GM23248 (cell line): ENCODE data around the gene SVIP. TPM values are rescaled to one million over a fixed set of nuclear protein-coding genes. Genes with fewer than 3 reads are reported as not detected.

ENCODE experiments used
- DNase-seq: peaks from one replicate; pipeline ENCODE4 v3.0.0-alpha.2; 2015
- H2AFZ ChIP-seq: fragments of 200-600 bp; sonication (generic); 2 replicates; pipeline ENCODE4 v1.6.1; 2016; ENCODE audit warnings: antibody characterized with exemption
- H3F3A ChIP-seq: fragments of 200-600 bp; sonication (generic); 2 replicates; pipeline ENCODE4 v1.6.1; 2016; ENCODE audit warnings: mild to moderate bottlenecking, antibody characterized with exemption, mixed run types; ENCODE audit not compliant: insufficient read depth
- H3K27ac ChIP-seq: fragments of 200-600 bp; sonication (generic); 2 replicates; pipeline ENCODE4 v1.5.1; 2016; ENCODE audit warnings: mild to moderate bottlenecking
- H3K27me3 ChIP-seq: fragments of 200-600 bp; sonication (generic); replicated peaks from 2 replicates; pipeline ENCODE4 v1.6.1; 2016; ENCODE audit warnings: mild to moderate bottlenecking; ENCODE audit not compliant: insufficient read depth
- H3K36me3 ChIP-seq: fragments of 200-600 bp; sonication (generic); 2 replicates; pipeline ENCODE4 v1.6.1; 2016; ENCODE audit warnings: low read depth, mild to moderate bottlenecking
- H3K4me1 ChIP-seq: fragments of 200-600 bp; sonication (generic); 2 replicates; pipeline ENCODE4 v1.6.1; 2016; ENCODE audit warnings: mild to moderate bottlenecking; ENCODE audit not compliant: insufficient read depth
- H3K4me2 ChIP-seq: fragments of 200-600 bp; sonication (generic); one replicate; pipeline ENCODE4 v1.6.1; 2016; ENCODE audit warnings: mild to moderate bottlenecking; ENCODE audit not compliant: unreplicated experiment
- H3K4me3 ChIP-seq: fragments of 200-600 bp; sonication (generic); 2 replicates; pipeline ENCODE4 v1.5.1; 2016; ENCODE audit warnings: mild to moderate bottlenecking
- H3K79me2 ChIP-seq: fragments of 200-600 bp; sonication (generic); 2 replicates; pipeline ENCODE4 v1.6.1; 2016; ENCODE audit warnings: mild to moderate bottlenecking; ENCODE audit not compliant: insufficient read depth
- H3K9ac ChIP-seq: fragments of 200-600 bp; sonication (generic); 2 replicates; pipeline ENCODE4 v1.6.1; 2016; ENCODE audit warnings: mild to moderate bottlenecking
- H3K9me2 ChIP-seq: fragments of 200-600 bp; sonication (generic); 2 replicates; pipeline ENCODE4 v1.6.1; 2016; ENCODE audit warnings: mixed run types, mild to moderate bottlenecking, moderate library complexity; ENCODE audit not compliant: insufficient read depth
- H3K9me3 ChIP-seq: fragments of 200-600 bp; sonication (generic); one replicate; pipeline ENCODE4 v1.6.1; 2017; ENCODE audit warnings: low read depth
- H4K20me1 ChIP-seq: fragments of 200-600 bp; sonication (generic); 2 replicates; pipeline ENCODE4 v1.6.0; 2016; ENCODE audit not compliant: insufficient read depth
- EZH2 ChIP-seq: fragments of 200-600 bp; sonication (generic); IDR thresholded peaks from 2 replicates; pipeline ENCODE4 v1.6.1; 2018; ENCODE audit warnings: antibody characterized with exemption, mild to moderate bottlenecking; ENCODE audit not compliant: insufficient read depth, poor library complexity, severe bottlenecking
- EZH2phosphoT487 ChIP-seq: fragments of 200-600 bp; sonication (generic); IDR thresholded peaks from 2 replicates; pipeline ENCODE4 v1.6.1; 2018; ENCODE audit warnings: antibody characterized with exemption, moderate library complexity, mild to moderate bottlenecking, low read depth; ENCODE audit not compliant: insufficient read depth
- whole genome bisulfite sequencing, 2 experiments: methylation state at CpG; one replicate each; pipeline ENCODE4 v1.1.6; 2015 to 2017; ENCODE audit warnings: low lambda C conversion rate in 2 of 2, low coverage in 1 of 2; ENCODE audit errors: missing lambda C conversion rate in 2 of 2; 5-methylcytosine and 5-hydroxymethylcytosine counted together
- in situ Hi-C: fragments of 300-500 bp; cut with MboI; formaldehyde crosslinking; loops from 2 replicates; pipeline ENCODE4 v1.15.0; 2020
- polyA plus RNA-seq: library from polyadenylated mRNA; unstranded; fragments of >200 nt; fragmentation: Nextera tagmentation; extraction: Ambion mirVana; gene quantifications from 2 replicates; pipeline ENCODE4 v1.2.1, GENCODE V29; 2016
- total RNA-seq: library from RNA; depleted of rRNA; stranded (reverse); fragments of >200 nt; shearing (Covaris generic); gene quantifications from 2 replicates; pipeline ENCODE4 v1.2.3, GENCODE V29; 2014

Gene SVIP
- total and polyA plus RNA-seq, 2 experiments from 2014 or later, result 0.54 to 4.2 TPM

DNA sequence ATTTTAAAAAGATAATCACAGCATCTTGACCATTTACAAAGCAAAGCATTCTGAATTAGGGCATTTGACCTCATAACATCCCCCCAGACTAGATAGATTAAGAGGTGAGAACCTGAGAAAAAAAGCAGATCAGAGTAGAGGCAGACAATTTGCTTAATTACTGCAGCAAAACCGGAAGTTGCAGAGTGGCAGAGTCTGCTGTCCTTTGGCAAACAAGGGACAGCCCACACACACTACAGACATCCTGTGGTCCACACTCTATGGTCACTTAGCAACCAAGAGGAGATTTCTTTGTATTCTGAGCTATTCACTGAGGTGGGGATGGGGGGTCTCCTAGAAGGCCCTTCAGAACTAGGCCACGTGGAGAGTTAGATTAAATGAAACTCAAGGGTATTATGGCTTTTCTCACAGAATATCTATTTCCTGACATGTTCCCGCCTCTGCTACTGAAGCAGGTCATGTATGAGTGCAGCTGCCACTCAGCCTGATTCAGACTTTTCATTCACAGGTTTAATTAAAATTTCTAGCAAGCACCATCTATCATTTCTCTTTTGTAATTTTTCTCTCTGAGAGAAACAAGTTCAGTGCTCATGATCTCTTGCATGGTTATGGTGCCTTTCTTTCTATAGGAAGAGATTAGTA is 48.5 kb downstream of the SVIP start:
- Histone ChIP-seq H3K9ac (no peak overlapping the region), H3K9me2 (no peaks in the 10 kb centered on the region), H3F3A (no peaks in the 10 kb centered on the region), H3K27ac (no peak overlapping the region), H3K9me3 (no peaks in the 10 kb centered on the region), H3K4me2 (no peak overlapping the region), H3K4me1 (no peaks in the 10 kb centered on the region), H3K4me3 (no peak overlapping the region), H3K79me2 (no peaks in the 10 kb centered on the region), H2AFZ (no peak overlapping the region), H4K20me1 (no peaks in the 10 kb centered on the region), H3K27me3 (no peaks in the 10 kb centered on the region), H3K36me3 (no peaks in the 10 kb centered on the region)
- DNase-seq, result no peak
- TF ChIP-seq EZH2phosphoT487, result no peak
- TF ChIP-seq EZH2, result no peak
- in situ Hi-C loops, result loop anchor here (10.0 kb wide), 1 partner anchor 446 kb away; the partner anchor contains the start of gene SLC17A6
- WGBS, 2 experiments, result 46 to 48% methylated on average over 3 of the region's 3 CpGs

DNA sequence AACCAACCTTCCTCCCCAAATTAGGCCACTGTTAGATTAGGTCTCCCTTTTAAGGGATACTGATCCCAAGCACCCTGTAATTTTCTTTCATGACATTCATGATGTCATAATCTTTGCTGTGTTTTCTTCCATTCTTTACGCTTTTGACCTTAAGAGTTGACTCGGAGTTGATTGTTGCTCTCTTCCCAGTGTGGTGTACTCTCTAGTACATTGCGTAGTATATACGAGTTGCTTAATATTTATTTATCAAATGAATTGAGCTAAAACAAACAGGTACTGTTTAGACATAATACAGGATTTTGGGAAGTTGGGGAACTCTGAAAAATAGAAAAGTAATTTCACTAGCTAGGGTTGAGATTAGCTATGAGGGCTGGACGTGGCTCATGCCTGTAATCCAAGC is 49.8 kb downstream of the SVIP start:
- DNase-seq, result no peak

DNA sequence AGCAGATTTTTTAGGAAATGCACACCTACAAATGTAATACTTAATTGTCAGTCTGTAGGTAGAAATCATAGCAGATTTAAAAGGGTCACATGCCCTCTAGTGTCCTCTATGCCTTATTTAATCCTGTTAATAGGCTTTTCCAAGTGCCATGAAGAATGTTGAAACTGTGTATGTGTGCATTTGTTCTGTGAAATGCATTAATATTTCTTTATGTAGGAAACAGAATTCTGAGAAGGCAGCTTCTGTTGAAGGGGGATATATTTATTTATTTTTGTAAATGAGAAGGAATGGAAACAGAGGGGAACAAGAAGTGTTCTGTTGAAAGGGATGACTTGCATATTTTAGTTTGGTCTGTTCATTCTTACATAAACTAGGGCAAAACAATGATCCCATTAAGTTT is 51.0 kb downstream of the SVIP start:
- no peak overlapping the region for H3K4me3 ChIP-seq
- H3K27ac ChIP-seq, result no peak overlapping the region
- no peaks in the 10 kb centered on the region for H3K27me3 ChIP-seq
- H3K36me3 ChIP-seq, result no peaks in the 10 kb centered on the region
- no peaks in the 10 kb centered on the region for H4K20me1 ChIP-seq
- no peaks in the 10 kb centered on the region for H3K79me2 ChIP-seq
- in situ Hi-C loops, result no loop called here
- H3K9me3 ChIP-seq, result no peaks in the 10 kb centered on the region
- no peak overlapping the region for H3K4me2 ChIP-seq
- no peak for DNase-seq
- no peaks in the 10 kb centered on the region for H3K9me2 ChIP-seq
- no peaks in the 10 kb centered on the region for H3F3A ChIP-seq
- no peak for TF ChIP-seq EZH2phosphoT487
- no peak for TF ChIP-seq EZH2
- no peaks in the 10 kb centered on the region for H3K4me1 ChIP-seq
- H2AFZ ChIP-seq, result no peak overlapping the region
- no peak overlapping the region for H3K9ac ChIP-seq

More for the DNA sequence above, 49.8 kb downstream of the SVIP start:
- Histone ChIP-seq H3K9me3 (no peaks in the 10 kb centered on the region), H3K4me1 (no peaks in the 10 kb centered on the region), H3K4me3 (no peak overlapping the region), H3K9ac (no peak overlapping the region), H3K27ac (no peak overlapping the region), H3K4me2 (no peak overlapping the region), H3K9me2 (no peaks in the 10 kb centered on the region), H3K79me2 (no peaks in the 10 kb centered on the region), H3F3A (no peaks in the 10 kb centered on the region), H3K36me3 (no peaks in the 10 kb centered on the region), H3K27me3 (no peaks in the 10 kb centered on the region), H4K20me1 (no peaks in the 10 kb centered on the region), H2AFZ (no peak overlapping the region)
- TF ChIP-seq EZH2phosphoT487 (no peak), EZH2 (no peak)
- in situ Hi-C loops, result loop anchor here (10.0 kb wide), 1 partner anchor 445 kb away; the partner anchor contains the start of gene SLC17A6
- WGBS, 2 experiments, result 50 to 56% methylated on average over 5 of the region's 5 CpGs

DNA sequence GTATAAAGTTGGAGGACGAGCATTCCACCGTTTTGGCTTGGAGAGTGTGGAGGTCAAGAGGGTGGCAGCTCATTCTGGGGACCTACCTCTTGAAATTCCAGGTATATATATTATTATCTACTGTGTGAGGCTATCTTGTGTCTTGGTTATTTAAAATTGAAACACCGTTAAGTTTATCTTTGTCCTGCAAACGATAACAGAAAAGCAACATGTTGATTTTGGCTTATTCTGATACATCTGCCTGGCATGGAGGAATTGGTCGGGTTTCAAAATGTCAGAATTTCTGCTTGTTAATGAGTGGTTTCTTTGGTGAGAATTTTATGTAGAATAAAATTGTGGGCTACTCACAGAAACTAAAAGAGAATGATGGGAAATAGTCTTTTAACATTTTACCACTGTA is 54.4 kb downstream of the SVIP start:
- H3K9ac ChIP-seq, result no peak overlapping the region
- H3K9me3 ChIP-seq, result no peaks in the 10 kb centered on the region
- H3K79me2 ChIP-seq, result no peaks in the 10 kb centered on the region
- H3K27ac ChIP-seq, result no peak overlapping the region
- H3K36me3 ChIP-seq, result no peaks in the 10 kb centered on the region
- no peaks in the 10 kb centered on the region for H3F3A ChIP-seq
- no peak overlapping the region for H3K4me3 ChIP-seq
- WGBS, 2 experiments, result 33 to 35% methylated on average over 5 of the region's 5 CpGs
- no peak overlapping the region for H3K4me2 ChIP-seq
- in situ Hi-C loops, result no loop called here
- no peaks in the 10 kb centered on the region for H3K27me3 ChIP-seq
- no peak for TF ChIP-seq EZH2phosphoT487
- TF ChIP-seq EZH2, result no peak
- no peak for DNase-seq
- no peaks in the 10 kb centered on the region for H3K4me1 ChIP-seq
- H3K9me2 ChIP-seq, result no peaks in the 10 kb centered on the region
- H2AFZ ChIP-seq, result no peak overlapping the region
- H4K20me1 ChIP-seq, result no peaks in the 10 kb centered on the region
